ENCODE results near the gene TMEM95. TPM values are rescaled to one million over a fixed set of nuclear protein-coding genes. Genes with fewer than 3 reads are reported as not detected.

TMEM95 gene
- polyA plus RNA-seq, 1 donor = not detected

GRCh38 chr17:7404737-7405349 lies 49.9 kb downstream of the TMEM95 start:
- DNase-seq = no peak

DNA sequence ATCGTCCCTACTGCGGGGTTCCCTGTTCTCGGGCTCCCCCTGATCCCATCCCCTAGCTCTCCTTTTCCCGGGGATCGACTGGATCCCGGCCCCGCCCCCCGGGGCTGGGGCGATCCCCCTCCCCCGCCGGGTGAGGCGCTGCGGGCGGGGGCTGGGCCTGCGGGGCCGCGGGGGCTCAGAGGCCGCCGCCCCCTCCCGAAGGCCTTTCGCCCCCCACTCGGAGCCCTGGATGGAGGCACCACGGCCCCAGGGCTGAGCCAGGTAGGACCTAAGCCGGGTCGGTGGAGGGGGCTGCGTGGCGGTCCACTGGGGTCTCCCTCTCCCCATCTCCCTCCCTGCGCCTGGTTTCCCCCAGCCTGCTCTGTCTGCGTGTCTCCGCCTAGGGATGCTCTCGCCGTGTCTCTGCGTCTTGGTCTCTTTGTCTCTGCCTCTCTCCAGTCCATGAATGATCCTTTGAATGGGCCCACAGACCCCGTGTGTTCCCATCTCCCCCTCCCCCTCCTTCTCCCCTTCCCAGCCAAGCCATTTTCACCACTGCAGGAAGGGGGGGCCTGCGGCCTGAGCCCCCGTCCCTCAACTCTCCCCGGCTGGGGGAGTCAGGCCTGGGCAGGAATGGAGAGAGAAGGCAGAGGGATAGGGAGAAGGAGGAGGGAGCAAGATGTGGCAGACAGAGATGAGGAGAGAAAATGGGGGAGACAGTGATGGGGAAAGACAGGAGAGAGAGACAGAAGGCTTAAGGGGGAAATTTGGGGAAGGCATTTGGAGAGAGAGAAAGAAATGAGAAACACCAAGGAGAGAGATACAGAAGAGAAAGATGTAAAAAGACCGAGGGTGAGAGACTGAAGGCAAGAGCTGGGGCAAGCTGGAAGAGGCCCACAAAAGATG lies 50.6 kb downstream of the TMEM95 start:
- no peak for DNase-seq

DNA sequence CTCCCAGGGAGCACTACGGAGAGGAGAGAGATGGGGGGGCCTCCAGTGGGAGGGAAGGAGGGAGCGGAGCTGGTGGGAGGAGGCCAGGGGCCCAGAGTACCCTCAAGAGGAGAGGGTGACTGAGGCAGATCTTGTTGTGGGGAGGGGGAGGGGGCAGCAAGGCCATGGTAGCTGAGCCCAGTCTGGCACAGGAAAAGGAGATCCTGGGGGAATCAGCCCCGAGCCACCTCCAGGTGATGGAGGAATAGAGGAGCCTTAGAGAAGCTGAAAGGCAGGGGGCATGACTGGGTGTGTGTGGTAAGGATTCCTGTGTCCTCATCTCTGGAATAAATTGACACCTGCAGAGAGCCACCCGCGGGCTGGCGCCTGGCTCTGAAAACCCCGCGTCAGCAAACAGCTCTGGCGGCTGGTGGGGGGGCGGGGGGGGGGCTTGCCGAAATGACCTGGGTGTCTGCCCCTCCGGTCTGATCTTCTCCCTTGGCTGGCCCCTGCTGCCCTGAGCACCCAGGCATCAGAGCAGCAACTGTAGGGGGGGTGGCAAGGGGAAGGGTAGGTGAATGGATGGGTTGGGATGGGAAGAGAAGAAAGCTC lies 51.4 kb downstream of the TMEM95 start:
- no peak for DNase-seq

Other genes starting within 250 kb of the TMEM95 start
- gene ASGR2, start 240.3 kb upstream of the TMEM95 start, polyA plus RNA-seq (ENCODE audit: insufficient read length) = 2.0 TPM
- 6.1 TPM for gene ASGR1, start 175.8 kb upstream of the TMEM95 start, polyA plus RNA-seq (ENCODE audit: insufficient read length)
- 36.0 TPM for gene DLG4, start 135.3 kb upstream of the TMEM95 start, polyA plus RNA-seq (ENCODE audit: insufficient read length)
- gene ACADVL, start 135.2 kb upstream of the TMEM95 start, polyA plus RNA-seq (ENCODE audit: insufficient read length) = 478 TPM
- gene DVL2, start 120.6 kb upstream of the TMEM95 start, polyA plus RNA-seq (ENCODE audit: insufficient read length) = 52.5 TPM
- gene PHF23, start 115.7 kb upstream of the TMEM95 start, polyA plus RNA-seq (ENCODE audit: insufficient read length) = 52.8 TPM
- gene GABARAP, start 112.7 kb upstream of the TMEM95 start, polyA plus RNA-seq (ENCODE audit: insufficient read length) = 390 TPM
- 150 TPM for gene CTDNEP1, start 103.4 kb upstream of the TMEM95 start, polyA plus RNA-seq (ENCODE audit: insufficient read length)
- gene ELP5, start 102.9 kb upstream of the TMEM95 start, polyA plus RNA-seq (ENCODE audit: insufficient read length) = 54.9 TPM
- gene CLDN7, start 92.7 kb upstream of the TMEM95 start, polyA plus RNA-seq (ENCODE audit: insufficient read length) = 36.6 TPM
- gene SLC2A4, start 73.4 kb upstream of the TMEM95 start, polyA plus RNA-seq (ENCODE audit: insufficient read length) = 2.2 TPM
- 4.1 TPM for gene YBX2, start 60.5 kb upstream of the TMEM95 start, polyA plus RNA-seq (ENCODE audit: insufficient read length)
- gene EIF5A, start 47.5 kb upstream of the TMEM95 start, polyA plus RNA-seq (ENCODE audit: insufficient read length) = 284 TPM
- gene GPS2, start 39.8 kb upstream of the TMEM95 start, polyA plus RNA-seq (ENCODE audit: insufficient read length) = 96.6 TPM
- 34.5 TPM for gene NEURL4, start 25.8 kb upstream of the TMEM95 start, polyA plus RNA-seq (ENCODE audit: insufficient read length)
- 6.3 TPM for gene ACAP1, start 18.6 kb upstream of the TMEM95 start, polyA plus RNA-seq (ENCODE audit: insufficient read length)
- 10.3 TPM for gene KCTD11, start 3.0 kb upstream of the TMEM95 start, polyA plus RNA-seq (ENCODE audit: insufficient read length)
- gene TNK1, start 25.9 kb downstream of the TMEM95 start, polyA plus RNA-seq (ENCODE audit: insufficient read length) = 5.5 TPM
- 27.8 TPM for gene PLSCR3, start 39.4 kb downstream of the TMEM95 start, polyA plus RNA-seq (ENCODE audit: insufficient read length)
- 74.9 TPM for gene TMEM256, start 48.9 kb downstream of the TMEM95 start, polyA plus RNA-seq (ENCODE audit: insufficient read length)
- gene NLGN2, start 52.7 kb downstream of the TMEM95 start, polyA plus RNA-seq (ENCODE audit: insufficient read length) = 28.1 TPM
- not detected for gene SPEM1, start 65.2 kb downstream of the TMEM95 start, polyA plus RNA-seq (ENCODE audit: insufficient read length)
- not detected for gene SPEM2, start 70.5 kb downstream of the TMEM95 start, polyA plus RNA-seq (ENCODE audit: insufficient read length)
- not detected for gene SPEM3, start 73.7 kb downstream of the TMEM95 start, polyA plus RNA-seq (ENCODE audit: insufficient read length)
- 4.4 TPM for gene TMEM102, start 80.3 kb downstream of the TMEM95 start, polyA plus RNA-seq (ENCODE audit: insufficient read length)
- 6.1 TPM for gene FGF11, start 84.4 kb downstream of the TMEM95 start, polyA plus RNA-seq (ENCODE audit: insufficient read length)
- 10.5 TPM for gene CHRNB1, start 89.9 kb downstream of the TMEM95 start, polyA plus RNA-seq (ENCODE audit: insufficient read length)
- 39.3 TPM for gene ZBTB4, start 124.5 kb downstream of the TMEM95 start, polyA plus RNA-seq (ENCODE audit: insufficient read length)
- 0.45 TPM for gene SLC35G6, start 126.3 kb downstream of the TMEM95 start, polyA plus RNA-seq (ENCODE audit: insufficient read length)
- 141 TPM for gene POLR2A, start 129.2 kb downstream of the TMEM95 start, polyA plus RNA-seq (ENCODE audit: insufficient read length)
- gene TNFSF12, start 193.9 kb downstream of the TMEM95 start, polyA plus RNA-seq (ENCODE audit: insufficient read length) = 17.7 TPM
- 13.2 TPM for gene TNFSF13, start 203.6 kb downstream of the TMEM95 start, polyA plus RNA-seq (ENCODE audit: insufficient read length)
- 90.9 TPM for gene SENP3, start 206.8 kb downstream of the TMEM95 start, polyA plus RNA-seq (ENCODE audit: insufficient read length)
- 56.8 TPM for gene CD68, start 224.5 kb downstream of the TMEM95 start, polyA plus RNA-seq (ENCODE audit: insufficient read length)
- gene MPDU1, start 228.7 kb downstream of the TMEM95 start, polyA plus RNA-seq (ENCODE audit: insufficient read length) = 119 TPM
- 3.0 TPM for gene SOX15, start 234.9 kb downstream of the TMEM95 start, polyA plus RNA-seq (ENCODE audit: insufficient read length)